PC-9 (cell line): ENCODE measurements around the gene DUS3L. TPM values are rescaled to one million over a fixed set of nuclear protein-coding genes. Genes with fewer than 3 reads are reported as not detected.

Experiments used
- BruUV-seq: library from RNA; stranded (reverse); fragments of 400-500 nt; replicated peaks from 2 replicates; lab custom pipeline; 2021; lab: Mats Ljungman, UMichigan
- CTCF ChIA-PET: fragments of 300-600 bp; sonication (Branson Sonifier 250); formaldehyde crosslinking; loops from one replicate; lab custom pipeline; 2022; ENCODE audit warnings: antibody characterized with exemption; lab: Charles Lee
- POLR2A ChIA-PET: fragments of 300-600 bp; sonication (Branson Sonifier 250); formaldehyde crosslinking; loops from one replicate; lab custom pipeline; 2022; ENCODE audit warnings: antibody characterized with exemption; ENCODE audit not compliant: unreplicated experiment; lab: Charles Lee
- DNase-seq, 2 experiments: peaks; one replicate each; pipeline versions ENCODE4 v3.0.0 to v3.0.0-alpha.2; 2015 to 2022; ENCODE audit warnings: mixed read lengths in 1 of 2
- H2AFZ ChIP-seq: fragments of 200-600 bp; sonication (generic); 2 replicates; pipeline ENCODE4 v1.8.1; 2017; ENCODE audit warnings: antibody characterized with exemption
- H3F3A ChIP-seq: fragments of 200-600 bp; sonication (generic); 2 replicates; pipeline ENCODE4 v1.8.1; 2017; ENCODE audit warnings: antibody characterized with exemption, mild to moderate bottlenecking, low read depth; ENCODE audit not compliant: insufficient read depth
- H3K27ac ChIP-seq: fragments of 200-600 bp; sonication (generic); 2 replicates; pipeline ENCODE4 v1.6.1; 2016; ENCODE audit warnings: mixed run types
- H3K27me3 ChIP-seq: fragments of 200-600 bp; sonication (generic); 2 replicates; pipeline ENCODE4 v1.6.1; 2016; ENCODE audit warnings: low read depth, mixed run types; ENCODE audit not compliant: insufficient read depth
- H3K36me3 ChIP-seq: fragments of 200-600 bp; sonication (generic); 2 replicates; pipeline ENCODE4 v1.6.1; 2016; ENCODE audit warnings: low read depth, mixed run types
- H3K4me1 ChIP-seq: fragments of 200-600 bp; sonication (generic); replicated peaks from 2 replicates; pipeline ENCODE4 v1.6.1; 2016; ENCODE audit warnings: mixed run types; ENCODE audit not compliant: insufficient read depth
- H3K4me2 ChIP-seq: fragments of 200-600 bp; sonication (generic); 2 replicates; pipeline ENCODE4 v1.6.1; 2017; ENCODE audit warnings: mixed run types
- H3K4me3 ChIP-seq: fragments of 200-600 bp; sonication (generic); 2 replicates; pipeline ENCODE4 v1.6.1; 2016; ENCODE audit warnings: mixed run types
- H3K79me2 ChIP-seq: fragments of 200-600 bp; sonication (generic); 2 replicates; pipeline ENCODE4 v1.6.1; 2017; ENCODE audit warnings: low read depth, mixed run types
- H3K9me2 ChIP-seq: fragments of 200-600 bp; sonication (generic); 2 replicates; pipeline ENCODE4 v1.8.1; 2017; ENCODE audit warnings: mild to moderate bottlenecking; ENCODE audit not compliant: insufficient read depth
- H3K9me3 ChIP-seq: fragments of 200-600 bp; sonication (generic); 2 replicates; pipeline ENCODE4 v1.8.1; 2016; ENCODE audit warnings: low read depth; ENCODE audit not compliant: insufficient read depth
- H4K20me1 ChIP-seq: fragments of 200-600 bp; sonication (generic); 2 replicates; pipeline ENCODE4 v1.8.1; 2017; ENCODE audit not compliant: insufficient read depth
- EZH2 ChIP-seq: fragments of 200-600 bp; sonication (generic); IDR thresholded peaks from 2 replicates; pipeline ENCODE4 v1.8.0; 2017; ENCODE audit warnings: antibody characterized with exemption, low read depth
- intact Hi-C: fragments of 100-400 bp; cut with micrococcal nuclease; formaldehyde crosslinking; loops from one replicate; pipeline ENCODE4 v1.10.0; 2022; ENCODE audit not compliant: unreplicated experiment
- total RNA-seq: library from RNA; stranded (reverse); gene quantifications from 2 replicates; pipeline ENCODE4 v1.2.3, GENCODE V29; 2021
- TF ChIP-seq, protein P1 (sequence below): fragments of 200-600 bp; sonication (generic); conservative IDR thresholded peaks from 2 replicates; pipeline ENCODE4 v1.6.1; 2017; ENCODE audit warnings: mixed run types, antibody characterized with exemption, mild to moderate bottlenecking, moderate library complexity

The DUS3L gene
- total RNA-seq, 1 experiment from 2014 or later = 27.1 TPM

DNA sequence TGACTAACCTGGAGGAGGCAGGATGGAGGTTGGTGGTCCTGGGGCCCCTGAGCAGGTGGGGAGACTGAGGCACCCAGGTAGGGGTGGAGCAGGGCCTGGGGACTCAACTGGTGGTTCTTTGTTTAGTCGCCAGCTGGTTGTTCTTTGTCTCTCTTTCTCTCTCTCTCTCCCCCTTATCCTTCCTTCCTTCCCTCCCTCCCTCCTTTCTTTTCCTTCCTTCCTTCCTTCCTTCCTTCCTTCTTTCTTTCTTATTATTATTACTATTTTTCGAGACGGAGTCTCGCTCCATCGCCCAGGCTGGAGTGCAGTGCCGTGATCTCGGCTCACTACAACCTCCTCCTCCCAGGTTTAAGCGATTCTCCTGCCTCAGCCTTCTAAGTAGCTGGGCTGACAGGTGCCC is 7.3 kb upstream of the DUS3L start:
- BruUV-seq = no TSS peak
- Histone ChIP-seq H3F3A (peaks cover 3% of the 10 kb centered on the region; the same call in 1 of the 2 replicates), H4K20me1 (no peaks in the 10 kb centered on the region), H3K27ac (no peak overlapping the region), H3K79me2 (no peaks in the 10 kb centered on the region), H3K9me3 (no peaks in the 10 kb centered on the region), H3K4me3 (no peak overlapping the region), H3K27me3 (no peaks in the 10 kb centered on the region), H3K4me1 (no peaks in the 10 kb centered on the region), H2AFZ (no peak overlapping the region), H3K4me2 (no peak overlapping the region), H3K36me3 (no peaks in the 10 kb centered on the region), H3K9me2 (no peaks in the 10 kb centered on the region)
- no peak for TF ChIP-seq EZH2
- TF ChIP-seq, protein P1, sequence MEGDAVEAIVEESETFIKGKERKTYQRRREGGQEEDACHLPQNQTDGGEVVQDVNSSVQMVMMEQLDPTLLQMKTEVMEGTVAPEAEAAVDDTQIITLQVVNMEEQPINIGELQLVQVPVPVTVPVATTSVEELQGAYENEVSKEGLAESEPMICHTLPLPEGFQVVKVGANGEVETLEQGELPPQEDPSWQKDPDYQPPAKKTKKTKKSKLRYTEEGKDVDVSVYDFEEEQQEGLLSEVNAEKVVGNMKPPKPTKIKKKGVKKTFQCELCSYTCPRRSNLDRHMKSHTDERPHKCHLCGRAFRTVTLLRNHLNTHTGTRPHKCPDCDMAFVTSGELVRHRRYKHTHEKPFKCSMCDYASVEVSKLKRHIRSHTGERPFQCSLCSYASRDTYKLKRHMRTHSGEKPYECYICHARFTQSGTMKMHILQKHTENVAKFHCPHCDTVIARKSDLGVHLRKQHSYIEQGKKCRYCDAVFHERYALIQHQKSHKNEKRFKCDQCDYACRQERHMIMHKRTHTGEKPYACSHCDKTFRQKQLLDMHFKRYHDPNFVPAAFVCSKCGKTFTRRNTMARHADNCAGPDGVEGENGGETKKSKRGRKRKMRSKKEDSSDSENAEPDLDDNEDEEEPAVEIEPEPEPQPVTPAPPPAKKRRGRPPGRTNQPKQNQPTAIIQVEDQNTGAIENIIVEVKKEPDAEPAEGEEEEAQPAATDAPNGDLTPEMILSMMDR = no peak
- POLR2A ChIA-PET = no interaction called here
- intact Hi-C loops = no loop called here
- no peak for DNase-seq
- CTCF ChIA-PET = no interaction called here

DNA sequence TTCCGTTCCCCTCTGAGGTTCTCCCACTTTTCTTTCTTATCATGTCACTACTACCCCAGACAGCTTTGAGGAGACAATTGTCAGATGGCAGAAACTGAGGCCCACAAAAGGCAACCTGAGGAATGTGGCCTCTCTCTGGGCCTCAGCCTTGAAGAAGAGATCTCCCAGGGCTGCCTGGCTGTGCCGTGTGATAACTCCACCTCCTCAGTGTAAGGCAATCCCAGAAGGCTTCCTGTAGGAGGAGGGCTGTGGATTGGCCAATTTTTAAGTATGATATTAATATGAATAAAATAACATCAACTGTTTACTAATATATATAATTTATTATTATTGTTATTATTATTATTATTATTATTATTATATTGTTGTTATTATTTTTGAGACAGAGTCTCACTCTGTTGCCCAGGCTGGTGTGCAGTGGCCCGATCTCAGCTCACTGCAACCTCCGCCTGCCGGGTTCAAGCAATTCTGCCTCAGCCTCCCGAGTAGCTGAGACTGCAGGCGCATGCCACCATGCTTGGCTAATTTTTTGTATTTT is 4.5 kb upstream of the DUS3L start:
- CTCF ChIA-PET = no interaction called here
- no peaks in the 10 kb centered on the region for H3K79me2 ChIP-seq
- peaks cover 5% of the 10 kb centered on the region; the same call in 1 of the 2 replicates for H3F3A ChIP-seq
- H3K4me1 ChIP-seq = no peaks in the 10 kb centered on the region
- no peak overlapping the region for H3K4me2 ChIP-seq
- intact Hi-C loops = no loop called here
- no peaks in the 10 kb centered on the region for H3K9me3 ChIP-seq
- no TSS peak for BruUV-seq
- H3K27me3 ChIP-seq = no peaks in the 10 kb centered on the region
- H3K27ac ChIP-seq = no peak overlapping the region
- no peak for TF ChIP-seq EZH2
- TF ChIP-seq, protein P1 = no peak
- POLR2A ChIA-PET = no interaction called here
- DNase-seq = no peak
- H3K4me3 ChIP-seq = no peak overlapping the region
- H4K20me1 ChIP-seq = no peaks in the 10 kb centered on the region
- no peak overlapping the region for H2AFZ ChIP-seq
- H3K9me2 ChIP-seq = no peaks in the 10 kb centered on the region
- no peaks in the 10 kb centered on the region for H3K36me3 ChIP-seq

DNA sequence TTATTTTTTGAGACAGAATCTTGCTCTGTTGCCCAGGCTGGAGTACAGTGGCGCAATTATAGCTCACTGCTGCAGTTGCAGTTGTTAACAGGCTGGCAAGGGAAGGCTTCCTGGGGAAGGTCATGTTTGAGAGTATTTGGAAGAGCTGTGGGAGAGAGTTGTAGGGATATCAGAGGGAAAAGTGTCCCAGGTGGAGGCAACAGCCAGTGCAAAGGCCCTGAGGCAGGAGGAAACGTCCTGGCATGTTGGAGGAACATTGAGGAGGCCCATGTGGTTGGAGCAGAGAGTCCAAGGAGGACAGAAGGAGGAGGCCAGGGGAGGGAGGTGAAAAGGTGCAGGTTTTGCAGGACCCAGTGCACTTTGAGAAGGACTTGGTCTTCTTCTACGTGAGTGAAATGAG is 2.2 kb upstream of the DUS3L start:
- ChIA-PET CTCF (interaction anchor here (0.6 kb wide), 1 partner anchor 37 kb away, joined by 5 read pairs; no protein-coding TSS in a partner anchor), POLR2A (no interaction called here)
- Histone ChIP-seq H3K79me2 (peaks cover 10% of the 10 kb centered on the region), H2AFZ (no peak overlapping the region), H3K9me2 (no peaks in the 10 kb centered on the region), H3K9me3 (no peaks in the 10 kb centered on the region), H3K4me2 (no peak overlapping the region), H3K27me3 (no peaks in the 10 kb centered on the region), H3K4me1 (no peaks in the 10 kb centered on the region), H3K4me3 (no peak overlapping the region), H4K20me1 (0 out of 2 replicates have a peak, but pooled peaks cover 6% of the 10 kb centered on the region), H3K36me3 (no peaks in the 10 kb centered on the region), H3F3A (peaks cover 5% of the 10 kb centered on the region; the same call in 1 of the 2 replicates), H3K27ac (no peak overlapping the region)
- intact Hi-C loops = no loop called here
- TF ChIP-seq EZH2 = no peak
- TF ChIP-seq, protein P1 = no peak
- no TSS peak for BruUV-seq
- no peak for DNase-seq
